Body of pancreas (tissue), 4 donors: ENCODE results near the gene GRM4.

Experiments
- CTCF ChIP-seq, 7 experiments: fragments of 450-650 bp in 4 of 7; fragments of 200-600 bp in 3 of 7; sonication (generic) in 3 of 7; IDR thresholded peaks; one replicate each; pipeline ENCODE4 v1.5.1; 2016 to 2019; ENCODE audit warnings: antibody characterized with exemption in 7 of 7
- POLR2A ChIP-seq, 3 donors: fragments of 450-650 bp; IDR thresholded peaks; one replicate each; pipeline ENCODE4 v1.6.1; 2016; ENCODE audit warnings: antibody characterized with exemption in 3 of 3, mild to moderate bottlenecking in 2 of 3

DNA sequence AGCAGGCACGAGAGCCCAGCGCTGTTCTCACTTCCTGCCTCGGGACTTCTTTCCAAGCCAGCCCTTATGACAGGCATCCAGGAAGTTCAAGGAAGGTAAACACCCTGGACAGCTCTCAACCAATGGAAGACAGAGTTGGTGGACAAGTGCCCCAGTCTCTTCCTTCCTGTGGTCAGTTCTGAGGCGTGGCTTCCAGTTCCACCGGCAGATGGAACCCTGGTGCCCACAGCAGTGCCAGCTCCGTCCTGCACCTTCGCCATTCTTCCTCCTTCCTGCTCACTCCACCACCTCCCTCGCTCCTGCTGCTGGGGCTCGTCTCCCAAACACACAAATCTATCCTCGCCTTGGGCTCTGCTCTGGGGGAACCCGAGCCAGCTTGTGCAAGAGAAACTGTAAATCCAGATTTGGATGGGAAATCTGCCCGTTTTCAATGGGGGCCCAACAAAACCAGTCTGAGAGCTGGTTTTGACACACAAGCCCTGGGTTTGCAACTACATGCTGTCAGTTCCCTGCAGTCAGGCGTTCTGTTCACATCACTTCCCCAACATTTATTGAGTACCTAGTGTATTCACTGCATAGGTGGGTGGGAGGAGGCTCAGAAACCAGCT is 162.7 kb downstream of the GRM4 start:
- peak in 3 of 7 experiments; percentile 7 to 23 (median 9) for TF ChIP-seq CTCF (IDR thresholded peaks at IDR 0.05)
- TF ChIP-seq POLR2A (IDR thresholded peaks at IDR 0.05), result peak in 2 of 3 donors; percentile 25 to 27
